RPMI7951 (cell line): ENCODE measurements around the gene EXOC6. TPM values are rescaled to one million over a fixed set of nuclear protein-coding genes. Genes with fewer than 3 reads are reported as not detected.

ENCODE experiments used
- total RNA-seq: library from RNA; depleted of rRNA; stranded (reverse); fragments of >200 nt; shearing (Covaris generic); gene quantifications from 2 replicates; pipeline ENCODE4 v1.2.3, GENCODE V29; 2014; rRNA removed

The EXOC6 gene
- total RNA-seq, 1 experiment from 2014 or later = 5.2 TPM

Other genes starting within 250 kb of the EXOC6 start
- 0.60 and 1.2 TPM in 2 replicates for gene HHEX, start 158.6 kb upstream of the EXOC6 start, total RNA-seq
- gene CYP26C1, start 212.3 kb downstream of the EXOC6 start, total RNA-seq = not detected in 2 replicates
- gene CYP26A1, start 225.4 kb downstream of the EXOC6 start, total RNA-seq = not detected in 2 replicates